HG03571 (cell line): Measurements from ENCODE around the gene ANKRD60.

Experiments
- ATAC-seq: cut with Tn5 transposase; IDR thresholded peaks from one replicate; pipeline ENCODE4 v1.9.1; 2021; ENCODE audit not compliant: unreplicated experiment

The ANKRD60 gene

DNA sequence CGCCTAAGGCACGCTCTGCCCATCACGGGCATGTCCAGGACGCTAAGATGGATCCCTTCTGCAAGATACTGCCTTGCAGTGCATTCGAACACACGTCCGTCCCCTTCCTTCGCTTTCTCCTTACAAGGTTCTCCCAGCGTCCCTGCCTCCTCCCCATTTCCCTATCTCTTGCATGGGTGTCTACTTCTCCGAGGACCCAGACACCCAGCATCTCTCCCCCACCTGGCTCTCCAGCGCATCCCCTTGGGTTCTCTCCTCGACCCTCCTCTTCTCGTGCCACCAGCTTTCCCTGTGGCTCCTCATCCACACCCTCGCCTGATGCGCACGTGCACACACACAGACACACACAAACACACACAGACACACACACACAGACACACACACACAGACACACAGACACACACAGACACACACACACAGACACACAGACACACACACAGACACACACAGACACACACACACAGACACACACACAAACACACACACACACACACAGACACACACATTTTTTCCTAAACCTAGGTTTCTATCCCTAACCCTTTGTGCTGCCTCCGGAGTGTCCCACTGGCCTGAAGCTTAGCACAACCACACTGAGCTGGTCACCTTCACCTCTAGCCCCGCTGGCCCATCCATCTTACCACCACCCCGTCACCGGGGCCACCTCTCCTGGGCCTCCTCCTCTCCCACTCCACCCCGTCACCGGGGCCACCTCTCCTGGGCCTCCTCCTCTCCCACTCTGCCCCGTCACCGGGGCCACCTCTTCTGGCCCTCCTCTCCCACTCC is 31.9 kb downstream of the ANKRD60 start:
- ATAC-seq = no peak

DNA sequence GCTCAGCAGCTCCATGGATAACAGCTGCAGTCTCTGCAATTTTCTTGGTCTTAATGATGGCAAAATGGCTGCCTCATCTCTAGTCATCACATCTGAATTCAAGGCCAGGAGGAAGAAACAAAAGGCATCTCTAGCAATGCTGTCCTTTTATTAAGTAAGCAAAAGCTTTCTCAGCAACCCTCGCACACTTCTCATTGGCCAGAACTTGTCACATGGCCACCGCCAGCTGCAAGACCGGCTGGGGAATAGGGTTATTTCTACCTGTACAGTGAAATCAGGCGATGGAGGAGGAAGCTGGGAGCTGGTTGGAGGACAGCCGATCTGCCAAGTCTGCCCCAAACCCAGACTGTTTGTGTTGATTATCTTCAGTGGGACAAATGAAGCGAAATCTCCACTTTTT is 33.4 kb downstream of the ANKRD60 start:
- no peak for ATAC-seq

DNA sequence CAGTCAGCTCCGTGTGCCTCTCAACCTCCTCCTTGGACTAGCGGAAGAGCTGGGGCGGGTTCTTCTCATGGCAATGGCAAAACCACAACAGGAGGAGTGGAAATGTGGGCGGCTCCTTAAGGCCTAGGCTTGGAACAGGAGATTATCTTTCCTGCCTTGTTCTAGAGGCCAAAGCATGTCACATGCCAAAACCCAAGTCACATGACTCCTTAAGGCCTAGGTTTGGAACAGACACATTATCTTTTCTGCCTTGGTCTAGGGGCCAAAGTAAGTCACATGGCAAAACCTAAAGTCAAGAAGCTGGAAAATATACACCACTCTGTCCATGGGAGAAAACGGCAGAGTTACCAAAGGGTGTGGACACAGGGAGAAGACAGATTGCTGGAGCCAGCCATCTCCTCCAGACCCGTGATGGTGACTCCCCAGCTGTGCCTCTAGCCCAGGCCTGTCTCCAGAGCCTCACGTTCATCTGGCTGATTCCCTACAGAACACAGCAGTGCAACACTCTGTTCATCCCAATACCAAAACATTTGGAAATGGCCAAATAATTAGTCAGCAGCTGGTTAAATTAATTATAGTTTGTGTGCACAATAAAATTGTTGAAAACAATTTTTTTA is 34.2 kb downstream of the ANKRD60 start:
- ATAC-seq = no peak

DNA sequence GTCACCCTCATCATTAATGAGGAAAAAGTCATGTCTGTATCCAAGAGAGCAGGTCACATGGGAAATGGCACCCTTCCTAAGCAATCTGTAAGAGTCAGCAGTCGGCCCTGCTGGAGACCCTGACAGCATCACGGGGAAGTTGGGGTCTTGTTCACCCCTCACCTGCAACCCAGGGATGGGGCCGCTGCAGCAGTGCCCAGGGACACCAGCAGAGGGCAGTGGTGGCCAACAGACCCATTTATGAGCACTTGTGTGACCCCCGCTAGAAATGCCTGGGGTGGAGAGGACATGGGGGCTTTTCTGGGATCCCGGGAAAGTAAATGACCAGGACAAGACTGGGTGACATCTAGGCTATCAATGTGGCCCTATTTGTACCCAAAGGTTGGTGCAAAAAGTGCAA is 35.9 kb downstream of the ANKRD60 start:
- ATAC-seq = no peak

DNA sequence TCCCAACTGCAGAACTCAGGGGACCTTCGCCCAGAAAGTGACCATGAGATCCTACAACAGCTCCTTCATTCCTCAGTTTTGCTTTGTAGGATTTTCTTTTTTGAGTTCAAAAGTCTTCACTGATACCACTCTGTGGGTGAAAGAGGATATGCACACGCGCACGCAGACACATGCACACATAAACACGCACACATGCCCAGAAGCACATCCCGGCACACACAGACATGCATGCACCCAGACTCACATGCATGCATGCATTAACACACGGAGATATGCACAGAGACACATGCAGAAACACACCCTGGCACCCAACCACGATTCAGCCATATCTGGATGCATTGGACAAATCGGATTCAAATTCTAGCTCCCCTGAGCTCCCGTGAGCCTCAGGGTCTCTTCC is 36.4 kb downstream of the ANKRD60 start:
- no peak for ATAC-seq

DNA sequence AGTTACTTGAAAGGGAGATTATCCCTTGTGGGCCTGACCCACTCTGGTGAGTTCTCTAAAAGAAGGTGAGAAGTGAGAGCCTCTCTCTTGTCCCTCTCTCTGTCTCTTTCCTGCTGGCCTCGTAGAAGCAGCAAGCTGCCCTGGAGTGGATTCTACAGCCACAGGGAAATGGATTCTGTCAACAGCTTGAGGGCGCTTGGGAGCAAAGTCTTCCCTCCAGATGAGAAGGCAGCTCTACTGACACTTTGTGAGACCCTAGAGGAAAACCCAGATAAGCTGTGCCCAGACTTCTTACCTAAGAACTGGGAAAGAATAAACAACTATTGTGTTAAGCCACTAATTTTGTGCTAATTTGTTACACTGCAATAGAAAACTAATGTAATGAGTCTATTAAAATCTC is 39.9 kb downstream of the ANKRD60 start:
- no peak for ATAC-seq

DNA sequence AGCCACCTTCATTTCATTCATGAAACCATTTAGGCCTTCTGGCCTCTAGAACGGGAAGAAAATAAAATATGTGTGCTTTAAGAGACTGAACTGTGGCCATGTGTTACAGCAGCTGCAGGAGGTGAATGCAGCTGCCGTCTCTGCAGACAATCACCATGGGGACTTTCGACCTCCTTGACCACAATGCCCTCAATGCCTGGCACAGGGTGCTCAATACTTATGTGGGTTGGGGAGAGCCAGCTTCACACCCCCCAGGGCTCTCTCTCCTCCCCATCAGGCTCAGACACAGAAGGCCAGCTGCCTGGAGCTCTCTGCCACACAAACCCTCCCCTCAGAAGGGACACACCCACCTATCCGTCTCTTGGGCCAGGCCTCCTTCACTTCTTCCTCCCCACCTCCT is 43.5 kb downstream of the ANKRD60 start:
- no peak for ATAC-seq

DNA sequence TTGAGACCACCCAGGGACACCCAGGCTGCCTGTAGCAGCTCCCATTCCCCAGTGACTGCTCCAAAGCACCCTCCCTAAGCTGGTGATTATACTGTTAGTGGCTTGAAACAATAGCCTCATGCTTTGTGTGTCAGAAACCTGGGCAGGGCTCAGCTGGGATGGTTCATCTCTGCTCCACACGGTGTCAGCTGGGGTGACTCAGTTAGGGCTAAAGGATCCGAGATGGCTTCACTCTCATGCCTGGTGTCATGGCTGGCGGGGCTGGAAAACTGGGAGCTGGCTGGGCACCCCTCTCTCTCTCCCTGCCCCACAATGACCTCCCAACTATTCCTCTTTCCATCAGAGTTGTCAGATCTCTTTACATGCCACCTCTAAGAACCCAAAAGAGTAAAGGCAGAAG is 44.4 kb downstream of the ANKRD60 start:
- no peak for ATAC-seq

DNA sequence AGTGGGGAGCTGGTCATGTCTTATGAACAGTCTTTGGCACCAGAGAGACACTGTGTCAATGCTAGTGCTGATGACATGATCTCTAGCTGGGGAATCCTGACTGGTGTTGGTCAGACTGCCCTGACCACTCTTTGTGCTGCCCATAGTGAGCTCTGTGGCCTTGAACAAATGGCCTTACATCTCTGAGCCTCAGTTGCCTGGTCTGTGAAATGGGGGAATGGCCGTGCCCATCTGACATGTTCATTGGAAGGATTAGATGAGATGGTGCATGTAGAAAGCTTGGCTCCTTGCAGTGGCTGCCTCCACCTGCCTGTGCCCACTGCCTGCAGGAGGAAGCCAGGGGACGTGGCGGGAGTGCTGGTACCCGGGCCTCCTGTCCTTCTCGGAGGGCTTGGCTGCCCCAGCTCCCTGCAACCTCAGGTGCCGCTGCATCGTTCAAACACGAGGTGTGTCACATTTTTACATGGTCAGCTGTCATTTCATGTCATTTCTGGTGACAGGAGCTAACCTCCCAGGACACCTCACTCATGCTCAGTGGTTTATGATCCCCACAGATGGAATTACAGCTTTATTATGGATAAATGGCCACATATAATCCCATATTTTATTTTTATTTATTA is 45.8 kb downstream of the ANKRD60 start:
- ATAC-seq = no peak

DNA sequence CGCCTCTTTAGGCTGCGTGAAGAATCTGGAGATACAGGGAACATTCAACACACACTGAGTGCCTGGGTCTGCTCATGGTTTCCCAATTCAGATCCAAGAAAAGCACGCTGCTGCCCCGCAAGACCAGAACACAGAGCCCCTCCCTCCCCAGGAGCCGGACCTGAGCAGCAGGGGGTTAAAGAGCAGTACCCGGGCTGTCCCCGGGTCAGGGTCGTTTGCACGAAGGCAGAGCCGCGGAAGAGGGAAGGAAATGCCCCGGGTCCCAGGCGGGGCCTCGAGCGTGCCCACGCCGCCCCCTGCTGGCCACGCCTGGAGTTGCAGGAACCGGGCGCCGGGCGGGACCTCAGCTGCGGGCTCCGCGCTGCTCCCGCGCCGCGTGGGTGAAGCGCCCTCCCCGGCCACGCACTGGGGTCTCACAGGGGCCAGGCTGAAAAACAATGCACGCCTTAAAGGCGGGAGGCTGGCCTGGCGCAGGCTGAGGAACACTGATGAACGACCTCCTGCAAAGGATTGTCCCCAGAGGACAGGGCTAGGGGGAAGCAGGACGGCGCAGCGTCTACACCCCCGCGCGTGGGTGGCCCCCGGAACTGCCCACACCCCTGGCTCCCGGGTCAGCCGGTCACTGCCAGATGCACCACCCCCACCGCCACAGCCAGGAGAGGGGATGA is 48.9 kb downstream of the ANKRD60 start:
- no peak for ATAC-seq

DNA sequence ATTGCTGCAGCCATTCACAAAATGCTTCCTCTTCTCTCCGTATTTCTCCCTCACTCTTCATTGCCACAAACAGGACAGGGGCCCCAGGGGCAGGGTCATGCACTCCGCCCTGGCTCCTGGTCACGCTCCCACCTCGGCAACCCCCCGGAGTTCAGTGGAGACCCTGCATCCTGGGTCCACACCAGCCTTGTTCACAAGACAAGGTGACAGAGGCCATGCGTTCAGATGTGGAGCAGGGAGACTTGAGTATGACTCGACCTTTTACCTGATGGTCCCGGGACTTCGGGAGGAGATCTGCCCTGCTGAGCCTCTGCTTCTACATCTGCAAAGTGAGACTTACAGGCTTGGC is 49.4 kb downstream of the ANKRD60 start:
- no peak for ATAC-seq

DNA sequence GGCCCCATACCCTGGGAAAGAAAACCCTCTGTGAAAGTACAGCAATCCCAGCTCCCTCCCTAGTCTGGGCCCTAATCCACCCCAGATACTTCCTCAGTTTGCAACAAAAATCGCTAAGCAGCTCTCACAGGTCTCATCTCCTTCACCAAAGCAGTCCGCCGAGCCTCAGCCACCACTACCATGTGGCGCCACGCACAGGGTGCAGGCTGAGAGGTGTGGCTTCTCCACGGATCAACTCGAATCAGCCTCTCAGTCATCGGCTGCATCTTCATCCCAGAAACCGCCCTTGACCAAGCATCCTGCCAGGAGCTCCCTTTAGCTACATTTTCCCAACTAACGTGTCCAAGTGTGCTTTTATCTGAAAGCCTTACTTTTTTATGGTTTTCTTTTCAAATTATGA is 50.7 kb downstream of the ANKRD60 start:
- no peak for ATAC-seq

DNA sequence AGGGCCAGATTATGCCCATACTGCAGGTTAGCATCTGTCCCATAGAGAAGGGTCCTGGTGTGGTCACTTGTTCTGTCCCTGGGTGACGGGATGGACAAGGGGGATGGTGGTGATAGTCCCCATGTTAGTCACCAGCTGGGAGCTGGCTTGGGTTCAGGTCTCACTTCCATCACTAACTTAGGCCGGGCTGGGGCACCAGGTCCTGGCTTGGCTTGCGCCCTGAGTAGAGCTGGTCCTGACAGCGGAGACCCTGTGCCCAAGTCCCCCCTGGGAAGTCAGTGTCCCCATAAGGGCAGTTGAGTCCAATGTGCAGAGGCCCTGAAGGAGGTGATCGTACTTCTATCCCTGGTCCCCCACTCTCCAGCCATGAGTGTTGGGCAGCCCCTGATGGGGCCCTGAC is 52.6 kb downstream of the ANKRD60 start:
- ATAC-seq = no peak

DNA sequence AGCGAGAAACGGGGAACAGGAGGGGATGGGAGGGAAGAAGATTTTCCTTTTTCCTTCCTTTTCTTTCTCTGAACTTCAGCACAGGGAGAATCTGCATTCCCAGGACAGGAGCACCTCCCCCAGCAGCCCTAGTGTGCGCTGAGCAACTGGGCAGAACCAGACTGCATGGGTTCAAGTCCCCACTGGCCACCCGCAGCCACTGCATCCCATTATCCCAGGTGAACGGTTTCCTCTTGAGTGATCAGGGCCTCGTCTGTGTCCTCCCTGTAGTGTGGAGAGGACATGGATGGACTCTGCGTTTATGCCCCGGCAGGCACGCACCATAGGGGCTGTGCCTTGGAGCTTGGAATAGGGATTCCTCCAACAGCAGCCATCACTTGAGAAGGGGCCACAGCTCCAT is 53.0 kb downstream of the ANKRD60 start:
- no peak for ATAC-seq

DNA sequence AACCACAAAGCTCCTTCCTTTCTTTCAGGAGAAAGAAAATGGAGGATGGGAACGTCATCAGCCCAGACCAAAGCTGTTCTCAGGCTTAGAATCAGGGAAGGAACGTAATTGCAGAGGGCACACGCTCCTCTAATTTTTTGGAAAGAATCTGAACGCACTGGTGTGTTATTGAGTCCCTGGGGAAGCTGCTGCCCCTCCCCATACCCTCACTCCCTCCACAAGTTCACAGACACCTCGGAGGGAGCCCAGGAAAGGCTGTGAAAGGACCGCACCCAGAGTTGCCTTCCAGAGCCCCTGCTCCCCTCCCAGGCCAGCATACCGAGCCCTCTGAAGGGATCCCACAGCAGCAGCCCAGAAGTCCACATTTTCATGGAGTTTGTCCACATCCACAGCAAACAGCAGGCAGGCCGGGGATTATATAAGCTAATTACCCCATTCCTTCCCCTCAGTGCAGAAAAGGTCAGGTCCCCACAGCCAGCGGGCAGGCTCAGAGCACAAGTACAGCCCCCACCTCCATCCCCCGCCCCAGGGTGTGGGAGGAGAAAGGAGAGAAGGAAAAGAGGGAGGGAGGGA is 53.7 kb downstream of the ANKRD60 start:
- ATAC-seq = no peak

DNA sequence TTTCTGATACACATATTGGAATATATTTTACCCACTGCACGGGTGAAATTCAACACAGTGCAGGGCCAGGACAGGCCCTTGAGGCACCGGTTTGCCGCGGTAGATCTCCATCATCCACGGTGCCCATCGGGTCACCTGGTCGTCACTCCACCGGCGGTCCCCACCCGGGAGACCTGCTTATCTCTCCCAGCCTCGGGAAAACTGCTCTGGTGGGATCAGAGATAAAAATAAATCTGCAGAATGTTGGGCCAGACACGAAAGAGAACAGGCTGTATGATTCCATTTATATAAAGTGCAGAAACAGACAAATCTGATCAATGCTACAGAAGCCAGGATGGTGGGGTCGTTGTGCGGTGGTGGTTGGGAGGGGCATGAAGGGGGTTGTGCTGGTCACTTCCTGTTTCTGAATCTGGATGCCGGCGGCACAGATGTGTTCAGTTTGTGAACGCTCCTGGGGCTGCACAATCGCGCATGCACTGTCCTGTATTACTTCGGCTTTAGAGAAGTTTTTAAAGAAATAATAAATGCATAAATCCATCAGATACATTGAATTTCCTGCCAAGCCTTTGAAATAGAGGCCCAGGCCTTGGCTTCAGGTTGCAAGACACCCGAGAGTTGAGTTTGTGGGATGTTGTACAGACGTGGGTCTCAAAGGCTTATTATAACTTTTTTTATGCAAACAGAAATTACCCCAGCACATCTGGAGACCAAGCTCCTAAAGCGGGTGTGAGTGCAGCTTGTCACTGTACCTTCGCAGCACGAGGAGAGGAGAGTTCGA is 54.3 kb downstream of the ANKRD60 start:
- no peak for ATAC-seq

DNA sequence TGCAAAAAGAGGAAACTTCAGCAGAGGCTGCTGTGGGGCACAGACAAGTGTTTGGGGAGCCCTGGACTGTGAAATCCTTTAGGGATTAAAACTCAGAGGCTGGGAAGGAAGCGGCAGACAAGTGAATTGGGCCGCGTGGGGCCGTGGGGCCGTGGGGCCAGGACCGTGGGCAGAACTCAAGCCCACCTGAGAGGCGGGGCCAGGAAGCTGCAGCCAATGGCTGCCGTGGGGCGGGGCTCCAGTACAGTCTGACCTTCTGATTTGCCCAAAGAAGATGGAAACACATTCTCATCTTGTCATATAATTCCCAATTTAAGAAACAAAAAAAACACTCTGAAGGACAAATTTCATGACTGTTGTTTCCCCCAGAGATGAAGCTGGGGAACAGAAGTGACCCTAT is 55.4 kb downstream of the ANKRD60 start:
- ATAC-seq = no peak

DNA sequence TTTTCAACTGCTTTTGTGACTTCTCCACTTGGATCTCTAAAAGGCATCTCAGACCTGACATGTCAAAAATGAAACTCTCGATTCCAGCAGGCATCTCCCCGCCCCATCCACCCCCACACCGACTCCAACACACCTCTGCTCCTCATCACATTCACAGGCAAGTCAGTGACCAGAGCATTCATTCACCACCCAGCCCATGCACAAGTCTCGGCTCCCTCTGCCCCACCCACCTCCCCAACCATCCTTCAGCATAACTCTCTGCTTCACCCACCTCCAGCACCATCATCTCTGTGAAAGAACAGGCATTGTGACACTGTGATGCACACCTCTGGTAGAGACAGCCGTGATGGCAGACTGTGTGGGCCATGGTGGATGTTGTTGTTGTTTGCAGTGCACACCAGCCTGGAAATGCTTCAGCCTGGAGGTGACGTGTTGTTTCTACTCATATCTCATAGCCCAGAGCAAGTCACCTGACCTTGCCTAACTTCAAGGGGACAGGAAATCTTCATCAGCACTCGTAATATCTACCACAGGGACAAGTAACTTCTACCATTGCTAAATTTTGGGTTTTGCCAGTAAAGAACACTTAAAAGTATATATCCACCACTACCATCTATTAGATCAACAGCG is 56.5 kb downstream of the ANKRD60 start:
- ATAC-seq = no peak

DNA sequence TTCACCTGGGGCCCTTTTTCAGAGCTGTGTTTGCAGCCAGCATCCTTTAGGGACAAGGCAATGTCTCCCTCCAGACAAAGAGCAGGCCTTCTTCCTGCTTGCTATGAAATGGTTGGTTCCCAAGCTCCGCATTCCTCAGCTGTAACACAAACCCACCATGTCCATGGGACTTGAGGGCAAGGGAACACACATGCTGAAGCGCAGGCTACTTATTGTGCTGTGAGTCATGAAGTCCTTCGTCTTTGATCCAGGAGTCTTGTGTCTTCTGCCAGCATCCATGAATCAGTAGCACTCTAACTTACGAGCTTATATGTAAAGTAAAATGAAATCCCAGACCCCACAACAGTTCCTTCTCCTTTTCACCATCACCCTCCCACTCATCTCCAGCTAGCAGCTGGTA is 59.0 kb downstream of the ANKRD60 start:
- ATAC-seq = no peak

DNA sequence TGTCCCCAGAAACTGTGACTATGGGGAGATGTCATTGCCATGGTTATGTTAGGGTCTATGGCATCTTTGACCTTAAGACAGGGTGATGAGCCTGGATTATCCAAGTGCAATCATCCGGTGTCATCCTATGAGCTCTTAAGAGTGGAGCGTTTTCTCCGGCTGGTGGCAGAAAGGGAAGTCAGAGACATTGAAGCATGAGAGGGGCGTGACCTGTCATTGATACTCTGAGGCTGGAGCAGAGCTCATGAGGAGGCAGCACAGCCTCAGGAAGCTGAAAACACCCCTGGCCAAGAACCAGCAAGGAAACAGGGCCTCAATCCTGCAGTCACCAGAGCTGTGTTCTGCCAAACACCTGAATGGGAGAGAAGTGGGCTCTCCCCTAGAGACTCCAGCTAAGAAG is 59.6 kb downstream of the ANKRD60 start:
- no peak for ATAC-seq
